ENCODE results near the gene AK1.

GRCh38 chr9:127923771-127924170, 46.3 kb upstream of the AK1 start:
- TF ChIP-seq POLR2AphosphoS5 (IDR thresholded peaks at IDR 0.05; ENCODE audit: control insufficient read depth, insufficient read depth, low read depth, low read length) = no peak
- TF ChIP-seq RNF219 (CRISPR knock-in tag; IDR thresholded peaks at IDR 0.05) = no peak
- TF ChIP-seq SRF (CRISPR knock-in tag; IDR thresholded peaks at IDR 0.05) = no peak
- no peak for TF ChIP-seq GABPA (tag; conservative IDR thresholded peaks at IDR 0.05; ENCODE audit: low read depth)
- TF ChIP-seq IFI16 (CRISPR knock-in tag; IDR thresholded peaks at IDR 0.05) = no peak
- TF ChIP-seq PREB (CRISPR knock-in tag; IDR thresholded peaks at IDR 0.05) = no peak
